Mucosa of gallbladder (tissue), 1 donor: ENCODE measurements around the gene TTC7B. TPM values are rescaled to one million over a fixed set of nuclear protein-coding genes. Genes with fewer than 3 reads are reported as not detected.

Experiments used
- DNase-seq: peaks from one replicate; pipeline ENCODE4 v3.0.0-alpha.2; 2020; ENCODE audit warnings: low spot score
- total RNA-seq: library from RNA; stranded (reverse); gene quantifications from one replicate; pipeline ENCODE4 v1.2.1, GENCODE V29; 2021
- donor health status: DM: no; HTN: no; CAD: no.

The TTC7B gene
- total RNA-seq, 1 donor from 2014 or later: 31.5 TPM

DNA sequence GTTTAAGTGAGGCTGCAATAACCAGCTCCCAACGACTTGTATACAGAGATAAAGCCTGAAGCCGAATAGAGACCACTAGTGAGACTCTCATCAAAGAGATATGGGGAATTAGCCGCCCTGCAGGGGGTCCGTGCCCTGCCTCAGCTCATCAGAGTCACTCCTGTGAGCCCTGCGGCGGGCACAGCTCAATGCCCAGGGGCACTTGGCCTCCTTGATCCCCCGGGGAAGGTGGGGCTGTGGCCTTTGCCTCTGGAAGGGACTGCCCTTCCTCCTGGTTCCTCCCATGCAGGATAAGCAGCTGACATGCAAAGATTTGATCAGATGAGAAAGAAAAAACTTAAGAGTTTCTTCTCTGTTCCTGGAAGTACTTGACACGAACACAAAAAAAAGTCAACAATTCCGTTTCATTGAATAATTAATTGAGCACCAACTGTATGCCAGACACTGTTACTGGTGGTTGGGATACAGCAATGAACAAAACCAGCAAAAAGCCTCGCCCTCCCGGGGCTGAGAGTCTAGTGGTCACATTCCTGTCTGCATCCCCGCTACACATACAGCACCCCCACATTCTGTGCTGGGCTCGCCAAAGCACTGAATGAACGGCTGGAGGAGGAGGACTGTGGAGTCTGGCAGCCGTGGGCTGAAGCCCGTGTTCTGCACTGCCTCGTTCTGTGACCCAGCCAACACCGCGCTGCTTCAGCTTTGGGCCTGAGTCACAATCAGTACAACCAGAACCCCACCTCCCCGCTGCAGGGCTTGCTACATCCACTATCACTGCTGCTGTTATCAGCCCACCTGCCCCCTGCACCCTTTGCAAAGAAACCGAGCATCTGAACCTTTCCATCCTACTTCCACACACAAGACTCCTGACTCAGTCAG, 10.3 kb downstream of the TTC7B start:
- no peak for DNase-seq

DNA sequence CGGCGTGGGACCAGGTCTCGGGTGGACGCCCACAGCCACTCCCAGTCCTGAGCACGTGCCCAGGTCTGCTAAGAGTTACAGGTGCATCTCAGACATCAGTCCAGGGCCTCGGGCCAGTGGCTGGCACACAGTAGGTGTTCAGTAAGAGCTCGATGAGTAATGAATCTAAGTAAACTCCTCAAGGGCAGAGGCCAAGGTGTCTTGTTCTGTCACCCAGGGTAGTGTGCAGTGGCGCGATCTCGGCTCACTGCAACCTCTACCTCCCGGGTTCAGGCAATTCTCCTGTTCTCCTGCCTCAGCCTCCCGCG, 11.2 kb downstream of the TTC7B start:
- no peak for DNase-seq

DNA sequence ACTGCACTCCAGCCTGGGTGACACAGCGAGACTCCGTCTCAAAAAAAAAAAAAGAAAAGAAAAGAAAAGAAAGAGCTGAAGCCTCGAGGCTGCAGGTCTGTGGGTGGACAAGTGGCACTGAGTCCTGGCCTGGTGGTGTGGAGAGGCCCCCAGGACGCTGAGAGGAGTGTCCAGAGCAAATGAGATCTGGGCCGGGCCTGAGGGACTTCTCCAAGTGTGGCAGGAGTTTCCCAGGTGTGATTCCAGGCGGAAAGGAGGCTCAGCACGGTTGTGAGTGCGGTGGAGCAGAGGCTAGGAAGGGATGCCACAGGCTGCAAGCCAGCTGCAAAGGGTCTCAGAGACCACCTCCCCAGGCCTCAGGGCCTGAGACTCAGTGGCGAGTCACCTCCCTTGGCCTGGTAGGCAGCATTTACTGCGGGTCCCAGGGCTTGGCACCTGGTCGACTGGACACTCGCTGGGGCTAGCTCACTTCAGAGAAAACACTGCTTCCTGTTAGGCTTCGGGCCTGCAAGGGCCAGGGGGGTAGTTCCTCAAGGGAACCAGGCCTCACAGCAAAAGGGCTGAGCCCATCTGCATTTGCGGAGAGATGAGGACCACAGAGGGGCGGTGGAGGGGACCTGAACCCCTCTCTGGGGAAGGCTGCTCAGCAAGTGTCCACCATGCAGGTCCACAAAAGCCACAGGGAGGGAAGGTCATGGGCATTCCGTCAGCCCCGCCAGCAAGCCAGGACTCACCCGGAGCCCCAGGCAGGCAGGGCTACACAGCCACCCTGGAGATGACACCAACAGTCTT, 11.7 kb downstream of the TTC7B start:
- DNase-seq: no peak

DNA sequence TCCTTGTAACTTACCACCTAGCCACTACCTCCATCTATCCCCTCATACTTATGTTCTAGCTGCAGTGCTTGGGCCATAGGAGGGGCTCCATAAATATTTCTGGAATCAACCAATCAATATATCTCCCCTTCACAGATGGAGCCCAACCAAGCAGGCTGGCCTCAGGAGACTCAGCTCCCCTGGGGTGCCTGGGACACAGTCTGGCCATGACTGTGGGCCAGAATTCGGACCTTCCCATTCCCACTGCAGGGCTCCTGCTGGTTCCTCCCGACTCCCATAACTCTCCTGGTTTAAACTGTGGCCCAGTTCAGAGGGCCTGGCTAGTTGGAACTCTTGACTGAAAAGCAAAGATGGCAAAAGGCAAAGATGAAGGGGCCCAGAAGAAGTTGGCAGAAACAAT, 13.0 kb downstream of the TTC7B start:
- no peak for DNase-seq

DNA sequence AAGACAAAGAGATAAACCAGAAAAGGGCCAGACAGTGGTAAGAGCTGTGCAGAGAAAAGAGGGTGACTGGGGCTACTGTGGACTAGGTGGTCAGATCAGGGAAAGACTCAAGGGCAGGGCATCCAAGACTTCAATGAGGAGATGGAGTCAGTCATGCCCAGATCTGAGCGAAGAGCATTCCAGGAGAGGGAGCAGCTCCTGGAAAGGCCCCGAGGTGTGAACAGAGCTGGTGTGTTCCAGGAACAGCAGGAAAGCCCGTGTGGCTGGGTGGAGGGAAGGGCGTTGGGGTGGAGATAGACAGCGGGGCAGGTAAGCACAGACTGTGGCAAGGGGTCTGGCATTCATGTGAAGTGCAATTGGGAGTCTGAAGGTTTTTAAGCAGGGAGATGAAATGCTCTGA, 16.8 kb downstream of the TTC7B start:
- DNase-seq: no peak

DNA sequence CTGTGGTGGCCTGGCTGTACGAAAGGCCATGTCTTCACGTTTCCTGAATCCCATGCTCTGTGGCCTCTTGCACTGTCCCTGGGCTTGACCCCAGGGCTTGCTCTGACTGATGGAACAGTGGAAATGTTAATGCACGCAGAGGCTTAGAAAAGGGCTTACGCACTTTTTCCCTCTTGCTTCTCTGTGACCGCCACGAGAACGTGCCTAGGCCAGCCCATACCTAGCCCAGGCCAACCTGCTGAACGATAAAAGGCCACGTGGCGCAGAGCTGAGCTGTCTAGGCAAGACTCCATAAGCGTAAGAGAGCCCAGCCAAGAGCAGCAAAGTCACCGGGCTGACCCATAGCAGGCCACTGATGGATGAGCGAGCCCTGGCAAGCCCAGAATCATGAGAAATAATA, 18.3 kb downstream of the TTC7B start:
- no peak for DNase-seq

DNA sequence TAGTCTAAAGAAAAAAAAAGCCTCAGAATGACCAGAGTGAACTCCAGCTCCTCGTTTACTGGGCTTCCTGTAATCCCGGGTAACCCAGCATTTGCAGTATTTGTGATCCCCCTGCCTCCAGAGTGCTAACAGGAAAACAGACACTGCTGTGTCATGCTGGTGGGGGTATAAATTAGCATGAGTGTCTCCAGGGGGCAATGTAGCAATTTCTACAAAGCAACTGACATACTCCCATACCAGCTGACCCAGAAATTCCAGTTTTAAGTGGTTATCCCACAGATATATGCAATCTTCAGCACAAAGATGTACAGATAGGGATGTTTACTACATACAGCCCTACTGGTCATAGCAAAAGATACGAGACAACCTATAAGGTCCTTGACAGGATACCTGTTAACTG, 18.8 kb downstream of the TTC7B start:
- DNase-seq: no peak

DNA sequence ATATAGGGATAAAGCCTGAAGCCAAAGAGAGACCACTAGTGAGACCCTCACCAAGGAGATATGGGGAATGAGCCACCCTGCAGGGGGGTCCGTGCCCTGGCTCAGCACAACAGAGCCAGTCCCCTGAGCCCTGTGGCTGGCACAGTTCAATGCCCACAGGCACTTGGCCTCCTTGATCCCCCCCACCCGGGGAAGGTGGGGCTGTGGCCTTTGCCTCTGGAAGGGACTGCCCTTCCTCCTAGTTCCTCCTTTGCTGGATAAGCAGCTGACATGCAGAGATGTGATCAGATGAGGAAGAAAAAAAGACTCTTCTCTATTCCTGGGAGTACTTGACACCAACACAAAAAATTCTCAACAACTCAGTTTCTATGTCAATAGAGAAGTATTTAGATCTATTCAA, 19.9 kb downstream of the TTC7B start:
- DNase-seq: no peak

DNA sequence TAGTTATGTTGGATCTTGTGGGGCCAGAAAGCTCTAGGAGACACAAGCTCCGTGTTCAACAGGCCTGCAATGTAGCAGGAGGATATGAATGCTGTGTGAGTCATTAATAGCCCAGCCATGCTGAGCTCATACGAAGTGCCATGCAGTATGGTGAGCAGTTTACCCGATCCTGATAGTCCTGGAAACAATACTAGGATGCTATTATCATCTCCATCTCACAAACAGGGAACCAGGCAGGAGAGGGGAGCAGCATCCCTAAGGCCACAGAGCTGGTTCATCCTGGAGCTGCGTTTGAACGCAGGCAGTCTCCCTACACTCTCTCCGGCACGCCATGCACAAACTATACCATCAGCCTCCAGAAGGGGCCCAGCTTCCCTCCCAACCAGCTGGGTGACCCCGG, 20.5 kb downstream of the TTC7B start:
- DNase-seq: no peak

DNA sequence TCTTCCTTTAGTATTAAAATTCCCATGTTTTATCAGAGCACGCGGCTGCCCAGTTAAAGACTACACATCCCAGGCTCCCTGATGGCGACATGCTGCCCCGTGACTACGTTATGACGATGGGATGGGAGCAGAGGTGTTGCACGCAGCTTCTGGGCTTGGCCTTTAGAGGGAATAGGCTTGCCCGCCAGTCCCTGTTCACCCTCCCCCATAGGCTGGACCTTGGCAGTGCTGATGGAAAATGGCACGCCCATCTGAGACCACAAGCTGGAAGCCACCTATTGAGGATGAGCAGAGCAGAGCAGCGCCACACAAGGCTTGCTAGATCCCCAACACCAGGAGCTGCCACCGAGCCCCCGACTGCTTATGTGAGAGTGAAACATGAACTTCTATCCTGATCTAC, 24.7 kb downstream of the TTC7B start:
- no peak for DNase-seq

DNA sequence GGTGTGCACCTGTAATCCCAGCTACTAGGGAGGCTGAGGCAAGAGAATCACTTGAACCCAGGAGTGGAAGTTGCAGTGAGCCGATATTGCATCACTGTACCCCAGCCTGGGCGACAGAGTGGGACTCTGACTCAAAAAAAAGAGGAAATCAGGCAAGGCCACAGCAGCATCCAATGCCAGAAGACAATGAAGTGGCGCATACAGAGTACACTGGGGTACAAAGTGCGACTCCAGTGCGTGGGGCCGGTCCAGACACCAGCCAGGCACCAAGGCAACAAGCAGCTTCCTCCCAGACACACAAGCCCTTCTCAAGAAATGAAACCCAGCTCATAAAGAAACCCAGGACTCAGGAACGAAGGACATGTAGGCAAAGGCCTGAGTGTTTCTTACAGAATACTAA, 28.2 kb downstream of the TTC7B start:
- DNase-seq: peak; percentile 44

DNA sequence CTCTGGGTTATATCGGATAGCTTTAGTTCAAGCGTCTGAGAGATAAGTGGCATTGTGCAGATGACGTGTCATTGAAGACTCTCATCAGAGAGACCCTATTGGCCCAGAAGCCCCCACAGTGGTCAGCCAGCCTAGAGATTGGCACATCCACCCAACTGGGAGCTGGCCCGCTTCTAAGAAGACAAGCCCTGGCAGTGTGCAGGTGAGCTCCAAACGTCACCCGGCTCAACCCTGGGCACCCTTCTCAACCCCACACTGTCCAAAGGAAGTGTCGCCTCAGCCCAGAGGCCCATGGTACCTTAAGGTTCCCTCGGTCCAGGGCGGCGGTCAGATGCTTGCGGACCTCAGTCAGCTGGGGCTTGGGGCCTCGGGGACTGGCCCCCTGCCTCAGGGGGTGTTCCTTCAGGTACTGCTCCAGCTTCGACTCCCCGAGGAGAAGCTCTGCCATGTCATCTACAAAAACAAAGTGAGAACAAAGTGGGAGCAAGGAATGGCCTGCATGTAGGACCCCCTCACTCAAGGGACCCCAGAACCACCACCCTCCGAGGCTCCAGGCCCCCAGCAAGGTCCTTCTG, 30.3 kb downstream of the TTC7B start:
- DNase-seq: no peak

DNA sequence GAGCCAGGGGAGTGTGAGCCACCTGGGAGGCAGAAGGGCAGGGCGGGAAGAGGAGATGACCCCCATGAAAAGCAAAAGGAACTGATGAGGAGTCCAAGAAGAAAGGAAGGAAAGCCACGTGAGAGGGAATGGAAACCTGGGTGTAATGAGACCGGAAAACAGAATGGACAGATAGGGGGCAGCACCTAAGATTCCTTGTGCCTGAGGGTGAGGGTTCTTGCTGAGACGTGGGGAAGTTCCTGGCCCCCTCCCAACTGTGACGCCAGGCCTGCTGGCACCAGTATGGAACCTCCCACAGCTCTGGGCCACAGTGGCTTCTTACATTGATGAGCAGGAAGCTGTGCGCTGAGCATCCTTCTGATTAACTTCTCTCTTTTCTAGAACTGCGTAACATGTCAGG, 30.8 kb downstream of the TTC7B start:
- DNase-seq: peak; percentile 59

DNA sequence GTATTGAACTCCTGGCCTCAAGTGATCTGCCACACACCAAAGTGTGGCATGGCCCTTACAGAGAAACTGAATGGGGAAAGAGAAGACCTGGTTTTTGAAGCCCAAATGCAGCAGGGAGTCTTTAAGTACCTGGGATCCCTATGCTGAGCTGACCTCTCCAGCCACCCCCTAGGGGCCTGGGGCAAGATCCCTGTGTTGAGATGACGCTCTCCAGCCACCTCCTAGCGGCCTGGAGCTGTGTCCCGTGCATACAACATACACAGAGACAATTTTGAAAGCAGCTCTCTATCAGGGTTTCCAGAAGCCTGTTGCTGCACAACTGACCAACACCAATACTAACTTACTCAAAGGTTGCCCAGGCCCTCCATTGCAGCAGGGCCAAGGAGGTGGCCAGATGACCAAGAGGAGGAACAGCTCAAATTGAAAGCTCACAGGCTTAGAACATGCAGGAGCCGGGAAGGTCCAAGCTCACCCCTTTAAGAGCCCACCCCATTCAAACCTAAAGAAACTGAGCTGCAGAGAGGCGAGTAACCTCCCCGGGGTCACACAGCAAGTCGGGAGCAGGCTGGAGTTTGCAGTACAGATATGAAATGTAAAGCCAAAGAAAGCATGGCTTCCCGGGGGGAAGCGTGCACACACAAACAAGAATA, 31.5 kb downstream of the TTC7B start:
- DNase-seq: no peak

DNA sequence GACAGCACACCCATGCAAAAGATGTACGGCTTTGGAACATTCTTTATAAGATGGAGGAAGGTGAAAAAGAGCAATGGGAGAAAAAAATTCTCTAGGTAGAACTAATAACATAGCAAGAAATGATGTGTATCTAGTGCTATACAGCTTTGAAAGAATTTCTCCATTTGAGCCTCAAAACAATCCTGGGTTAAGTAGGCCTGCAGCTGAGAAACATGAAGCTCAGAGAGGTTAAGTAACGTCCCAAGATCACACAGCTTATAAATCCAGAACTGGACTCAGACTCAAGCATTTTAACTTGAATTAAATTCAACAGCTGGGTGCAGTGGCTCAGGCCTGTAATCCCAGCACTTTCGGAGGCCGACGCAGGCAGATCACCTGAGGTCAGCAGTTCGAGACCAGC, 32.9 kb downstream of the TTC7B start:
- no peak for DNase-seq

DNA sequence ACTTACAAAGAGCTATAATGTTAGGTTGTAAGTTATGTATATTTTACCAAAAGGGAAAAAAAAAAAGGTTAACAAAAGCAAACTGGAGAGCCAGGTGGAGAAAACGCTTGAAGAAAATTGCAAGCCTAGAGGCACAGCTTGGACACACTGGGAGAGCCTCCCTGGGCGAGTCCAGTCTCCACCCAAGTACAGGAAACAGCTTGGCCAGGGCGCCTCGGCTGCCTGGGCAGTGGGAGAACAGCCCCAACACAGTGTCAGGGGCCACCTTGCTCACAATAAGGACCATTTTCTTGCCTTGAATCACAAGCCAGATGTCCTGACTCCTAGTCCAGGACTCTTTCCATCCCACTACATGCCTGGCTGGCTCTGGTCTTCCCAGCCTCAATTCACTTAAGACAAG, 33.3 kb downstream of the TTC7B start:
- DNase-seq: no peak

DNA sequence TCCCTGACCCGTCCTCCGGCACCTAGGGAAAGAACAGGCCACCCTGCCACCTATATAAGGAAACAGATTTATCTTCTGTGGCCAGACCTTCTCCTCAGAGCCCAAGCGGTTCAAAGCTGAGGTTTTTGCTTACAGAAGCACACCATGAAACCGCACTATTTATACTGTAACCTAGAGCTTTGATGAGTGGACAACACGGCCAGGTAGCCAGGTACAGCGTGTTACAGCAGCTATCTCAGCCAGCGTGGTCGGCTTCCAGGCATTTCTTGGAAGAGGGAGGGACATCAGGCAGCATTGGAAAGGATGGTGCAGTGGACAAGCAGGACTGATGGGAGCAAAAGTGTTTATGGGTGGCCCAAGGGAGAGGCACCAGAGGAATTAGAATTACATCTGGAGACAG, 34.4 kb downstream of the TTC7B start:
- no peak for DNase-seq

DNA sequence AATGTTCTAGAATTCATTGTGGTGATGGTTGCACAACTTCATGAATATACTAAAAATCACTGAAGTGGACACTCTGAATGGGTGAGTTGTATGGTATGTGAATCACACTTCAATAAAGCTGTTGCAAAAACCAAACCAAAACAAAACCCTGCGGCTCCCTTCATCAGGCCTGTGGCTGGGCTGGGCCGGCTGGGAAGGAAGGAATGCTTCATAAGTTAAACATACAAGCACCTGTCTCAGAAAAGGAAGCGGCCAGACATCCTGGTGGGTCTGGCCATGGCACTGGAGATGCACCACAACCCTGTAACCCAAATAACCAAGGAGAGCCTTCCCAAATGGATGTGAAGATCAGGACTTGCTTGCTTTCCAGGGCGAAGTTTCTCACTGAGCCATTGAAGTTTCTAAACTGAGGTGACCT, 34.9 kb downstream of the TTC7B start:
- no peak for DNase-seq

DNA sequence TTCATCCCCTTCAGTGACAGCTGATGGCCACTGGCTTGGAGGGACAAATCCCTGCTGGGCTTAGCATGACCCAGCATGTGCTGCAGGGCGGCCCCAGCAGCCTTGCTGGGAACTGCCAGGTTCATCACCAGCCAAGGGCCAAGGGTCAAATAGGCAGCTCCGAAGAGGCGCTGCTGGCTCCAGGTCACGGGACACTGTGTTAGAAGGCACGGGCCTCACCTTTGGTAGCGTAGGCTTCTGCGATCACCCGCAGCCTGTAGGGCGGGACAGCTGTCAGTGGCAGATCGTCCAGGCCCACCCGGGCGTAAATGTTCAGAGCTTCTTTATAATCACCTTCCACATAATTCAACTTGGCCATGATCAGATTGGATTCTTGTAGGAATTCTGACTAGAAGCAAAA, 35.7 kb downstream of the TTC7B start:
- DNase-seq: no peak

DNA sequence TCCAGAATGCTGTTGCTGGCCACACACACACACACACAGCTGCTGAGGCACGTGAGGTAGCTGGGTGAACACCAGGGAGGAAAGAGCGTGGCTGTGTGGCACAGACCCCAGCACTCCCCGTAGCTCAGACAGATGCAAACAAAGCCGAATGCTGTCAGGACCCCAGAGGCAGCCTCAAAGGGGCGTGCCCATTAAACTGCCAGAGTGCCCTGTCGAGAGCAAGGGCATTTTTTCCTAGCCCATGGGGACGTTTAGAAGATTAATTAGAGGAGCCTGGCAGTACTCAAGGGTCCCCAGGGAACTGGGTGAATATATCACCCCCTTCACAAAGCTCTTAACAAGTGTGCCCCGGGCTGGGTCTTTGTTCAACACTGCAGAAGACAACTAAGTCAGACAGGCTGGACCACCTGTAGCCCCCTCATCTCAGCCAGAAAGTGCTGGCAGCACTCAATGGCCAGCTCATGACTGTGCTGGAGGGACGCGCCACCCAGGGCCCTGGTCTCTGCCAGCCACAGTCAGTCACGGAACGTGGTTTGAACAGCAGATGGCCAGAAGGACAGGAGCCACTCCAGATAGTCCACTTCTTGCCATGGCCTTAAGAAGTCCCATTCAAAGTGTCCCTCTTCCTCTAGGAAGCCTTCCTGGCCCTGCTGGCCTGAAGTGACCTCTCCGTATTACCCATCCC, 37.5 kb downstream of the TTC7B start:
- no peak for DNase-seq

DNA sequence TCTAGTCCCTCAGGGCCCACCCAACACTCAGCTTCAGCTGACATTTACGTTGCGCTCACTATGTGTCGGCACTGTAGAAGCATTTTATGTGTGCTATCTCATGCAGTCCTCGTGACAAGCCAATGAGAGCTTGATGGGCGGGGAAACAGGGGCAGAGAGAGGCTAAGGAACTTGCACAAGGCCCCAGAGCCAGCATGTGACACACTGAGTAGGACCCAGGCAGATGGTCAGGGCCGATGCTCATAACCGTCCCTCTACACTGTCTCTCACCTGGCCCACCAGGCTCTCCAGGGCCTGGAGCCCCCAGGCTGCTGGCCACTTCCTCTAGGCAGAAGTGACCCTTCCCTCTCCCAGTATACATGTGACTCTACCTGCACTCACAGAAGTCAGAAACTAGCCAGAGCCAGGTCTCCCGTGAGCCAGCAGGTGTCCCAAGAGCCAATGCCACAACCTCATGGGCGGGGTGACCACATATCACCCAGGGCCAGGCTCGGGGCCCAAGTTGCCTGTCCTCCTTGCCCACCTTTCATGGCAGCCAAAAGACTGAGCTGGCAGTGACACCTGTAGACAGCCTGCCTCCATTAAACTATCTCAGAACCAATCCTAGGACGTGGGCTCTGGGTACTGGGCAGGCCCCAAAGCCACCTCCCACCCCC, 38.3 kb downstream of the TTC7B start:
- DNase-seq: no peak
